ENCODE measurements around the gene SDR42E2.

DNA sequence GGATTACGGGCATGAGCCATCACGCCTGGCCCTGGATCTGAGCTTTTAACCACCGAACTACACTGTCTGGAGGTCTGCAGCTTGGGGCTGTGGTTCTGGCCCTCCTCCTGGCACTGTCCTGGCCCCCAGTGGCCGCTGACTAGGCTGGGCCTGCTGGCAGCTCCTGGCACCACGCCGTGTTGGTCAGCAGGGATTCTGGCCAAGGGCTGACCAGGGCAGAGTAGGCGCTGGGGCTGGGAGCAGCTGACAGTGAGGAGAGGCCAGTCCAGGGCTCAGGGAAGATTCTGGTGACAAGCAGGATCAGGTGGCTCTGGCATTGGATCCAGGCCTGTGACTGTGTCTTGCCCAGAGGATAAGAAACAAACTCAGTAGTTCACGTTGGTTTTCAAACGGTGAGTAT, 58.4 kb downstream of the SDR42E2 start:
- TF ChIP-seq, protein P1, sequence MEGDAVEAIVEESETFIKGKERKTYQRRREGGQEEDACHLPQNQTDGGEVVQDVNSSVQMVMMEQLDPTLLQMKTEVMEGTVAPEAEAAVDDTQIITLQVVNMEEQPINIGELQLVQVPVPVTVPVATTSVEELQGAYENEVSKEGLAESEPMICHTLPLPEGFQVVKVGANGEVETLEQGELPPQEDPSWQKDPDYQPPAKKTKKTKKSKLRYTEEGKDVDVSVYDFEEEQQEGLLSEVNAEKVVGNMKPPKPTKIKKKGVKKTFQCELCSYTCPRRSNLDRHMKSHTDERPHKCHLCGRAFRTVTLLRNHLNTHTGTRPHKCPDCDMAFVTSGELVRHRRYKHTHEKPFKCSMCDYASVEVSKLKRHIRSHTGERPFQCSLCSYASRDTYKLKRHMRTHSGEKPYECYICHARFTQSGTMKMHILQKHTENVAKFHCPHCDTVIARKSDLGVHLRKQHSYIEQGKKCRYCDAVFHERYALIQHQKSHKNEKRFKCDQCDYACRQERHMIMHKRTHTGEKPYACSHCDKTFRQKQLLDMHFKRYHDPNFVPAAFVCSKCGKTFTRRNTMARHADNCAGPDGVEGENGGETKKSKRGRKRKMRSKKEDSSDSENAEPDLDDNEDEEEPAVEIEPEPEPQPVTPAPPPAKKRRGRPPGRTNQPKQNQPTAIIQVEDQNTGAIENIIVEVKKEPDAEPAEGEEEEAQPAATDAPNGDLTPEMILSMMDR (IDR thresholded peaks at IDR 0.05; ENCODE audit: extremely low read depth in 1 of 2, insufficient read depth in 1 of 2, low read depth in 1 of 2, low read length in 2 of 2), result no peak
- TF ChIP-seq POLR2A (IDR thresholded peaks at IDR 0.05; ENCODE audit: low read depth, low read length) (no peak), JUN (IDR thresholded peaks at IDR 0.05; ENCODE audit: borderline replicate concordance, insufficient read depth, insufficient read length, low read depth) (no peak)
- TF ChIP-seq, protein P2, sequence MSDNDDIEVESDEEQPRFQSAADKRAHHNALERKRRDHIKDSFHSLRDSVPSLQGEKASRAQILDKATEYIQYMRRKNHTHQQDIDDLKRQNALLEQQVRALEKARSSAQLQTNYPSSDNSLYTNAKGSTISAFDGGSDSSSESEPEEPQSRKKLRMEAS (IDR thresholded peaks at IDR 0.05; ENCODE audit: insufficient read depth, insufficient read length), result no peak
